Coronary artery (tissue), 2 donors: ENCODE data around the gene SLC38A4.
"Not testable (repeated sequence)": the region's sequence is repeated elsewhere in the genome, so short reads cannot be mapped to it uniquely, and the experiment has no call there.

Source experiments
- DNase-seq: peaks from one replicate; pipeline ENCODE4 v3.0.0-alpha.2; 2017; ENCODE audit warnings: low spot score
- H3K27ac ChIP-seq, 2 donors: fragments of 200-600 bp; sonication (generic); one replicate each; pipeline ENCODE4 v1.5.1; 2016 to 2019
- H3K4me3 ChIP-seq: fragments of 200-600 bp; sonication (generic); 2 replicates; pipeline ENCODE4 v1.5.1; 2016; ENCODE audit warnings: mild to moderate bottlenecking, moderate library complexity
- TF ChIP-seq, protein P1 (sequence below): fragments of 200-600 bp; sonication (generic); IDR thresholded peaks from one replicate; pipeline ENCODE4 v1.5.1; 2019; ENCODE audit warnings: antibody characterized with exemption

Gene SLC38A4

DNA sequence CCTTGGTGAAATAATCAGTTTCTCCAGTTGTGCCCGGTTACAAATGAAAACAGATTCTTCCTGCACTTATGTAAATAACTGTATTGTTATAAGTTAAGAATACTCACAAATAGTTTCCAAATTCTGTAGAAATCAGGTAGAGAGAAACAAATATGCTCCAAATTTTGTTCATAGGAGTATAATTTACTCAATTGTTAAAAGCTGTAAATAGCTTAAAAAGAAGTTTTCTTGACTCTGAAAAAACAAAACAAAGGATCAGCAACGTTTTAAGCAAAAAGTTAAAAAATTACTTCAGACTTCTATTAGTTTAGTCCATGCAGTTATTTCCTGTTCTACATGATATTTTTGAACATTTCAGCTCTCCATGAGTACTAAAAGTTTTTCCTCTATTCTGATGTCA, 30.0 kb upstream of the SLC38A4 start:
- no peak overlapping the region for H3K27ac ChIP-seq
- no peak overlapping the region for H3K4me3 ChIP-seq
- TF ChIP-seq, protein P1, sequence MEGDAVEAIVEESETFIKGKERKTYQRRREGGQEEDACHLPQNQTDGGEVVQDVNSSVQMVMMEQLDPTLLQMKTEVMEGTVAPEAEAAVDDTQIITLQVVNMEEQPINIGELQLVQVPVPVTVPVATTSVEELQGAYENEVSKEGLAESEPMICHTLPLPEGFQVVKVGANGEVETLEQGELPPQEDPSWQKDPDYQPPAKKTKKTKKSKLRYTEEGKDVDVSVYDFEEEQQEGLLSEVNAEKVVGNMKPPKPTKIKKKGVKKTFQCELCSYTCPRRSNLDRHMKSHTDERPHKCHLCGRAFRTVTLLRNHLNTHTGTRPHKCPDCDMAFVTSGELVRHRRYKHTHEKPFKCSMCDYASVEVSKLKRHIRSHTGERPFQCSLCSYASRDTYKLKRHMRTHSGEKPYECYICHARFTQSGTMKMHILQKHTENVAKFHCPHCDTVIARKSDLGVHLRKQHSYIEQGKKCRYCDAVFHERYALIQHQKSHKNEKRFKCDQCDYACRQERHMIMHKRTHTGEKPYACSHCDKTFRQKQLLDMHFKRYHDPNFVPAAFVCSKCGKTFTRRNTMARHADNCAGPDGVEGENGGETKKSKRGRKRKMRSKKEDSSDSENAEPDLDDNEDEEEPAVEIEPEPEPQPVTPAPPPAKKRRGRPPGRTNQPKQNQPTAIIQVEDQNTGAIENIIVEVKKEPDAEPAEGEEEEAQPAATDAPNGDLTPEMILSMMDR = no peak
- no peak for DNase-seq

DNA sequence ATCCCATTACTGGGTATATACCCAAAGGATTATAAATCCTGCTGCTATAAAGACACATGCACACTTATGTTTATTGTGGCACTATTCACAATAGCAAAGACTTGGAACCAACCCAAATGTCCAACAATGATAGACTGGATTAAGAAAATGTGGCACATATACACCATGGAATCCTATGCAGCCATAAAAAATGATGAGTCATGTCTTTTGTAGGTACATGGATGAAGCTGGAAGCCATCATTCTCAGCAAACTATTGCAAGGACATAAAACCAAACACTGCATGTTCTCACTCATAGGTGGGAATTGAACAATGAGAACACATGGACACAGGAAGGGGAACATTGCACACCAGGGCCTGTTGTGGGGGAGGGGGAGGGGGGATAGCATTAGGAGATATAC, 28.4 kb upstream of the SLC38A4 start:
- not testable (repeated sequence) for H3K27ac ChIP-seq, DNase-seq, H3K4me3 ChIP-seq

DNA sequence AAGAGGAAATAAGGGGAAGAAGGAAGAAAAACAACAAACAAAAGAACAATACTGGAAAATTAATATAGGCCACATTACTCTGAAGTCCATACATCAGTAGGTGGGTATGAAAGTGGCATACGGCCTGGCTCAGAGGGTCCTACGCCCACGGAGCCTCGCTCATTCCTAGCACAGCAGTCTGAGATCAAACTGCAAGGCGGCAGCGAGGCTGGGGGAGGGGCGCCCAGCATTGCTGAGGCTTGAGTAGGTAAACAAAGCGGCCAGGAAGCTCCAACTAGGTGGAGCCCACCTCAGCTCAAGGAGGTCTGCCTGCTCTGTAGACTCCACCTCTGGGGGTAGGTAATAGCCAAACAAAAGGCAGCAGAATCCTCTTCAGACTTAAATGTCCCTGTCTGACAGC, 23.0 kb upstream of the SLC38A4 start:
- DNase-seq, H3K27ac ChIP-seq, H3K4me3 ChIP-seq: not testable (repeated sequence)

DNA sequence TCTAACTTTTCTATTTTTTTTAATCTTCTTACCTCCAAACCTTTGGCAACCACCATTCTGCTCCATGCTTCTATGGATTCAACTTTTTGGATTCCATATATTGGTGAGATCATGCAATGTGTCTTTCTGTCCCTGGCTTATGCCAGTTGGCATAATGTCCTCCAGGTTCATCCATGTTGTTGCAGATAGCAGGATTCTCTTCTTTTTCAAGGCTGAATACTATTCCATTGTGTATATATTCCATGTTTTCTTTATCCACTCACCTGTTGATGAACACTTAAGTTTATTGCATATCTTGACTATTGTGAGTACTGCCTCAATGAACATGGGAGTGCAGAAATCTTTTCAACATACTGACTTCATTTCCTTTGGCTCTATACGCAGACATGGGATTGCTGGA, 21.2 kb upstream of the SLC38A4 start:
- DNase-seq = no peak
- TF ChIP-seq, protein P1 = no peak
- Histone ChIP-seq H3K27ac (no peak overlapping the region), H3K4me3 (no peak overlapping the region)

DNA sequence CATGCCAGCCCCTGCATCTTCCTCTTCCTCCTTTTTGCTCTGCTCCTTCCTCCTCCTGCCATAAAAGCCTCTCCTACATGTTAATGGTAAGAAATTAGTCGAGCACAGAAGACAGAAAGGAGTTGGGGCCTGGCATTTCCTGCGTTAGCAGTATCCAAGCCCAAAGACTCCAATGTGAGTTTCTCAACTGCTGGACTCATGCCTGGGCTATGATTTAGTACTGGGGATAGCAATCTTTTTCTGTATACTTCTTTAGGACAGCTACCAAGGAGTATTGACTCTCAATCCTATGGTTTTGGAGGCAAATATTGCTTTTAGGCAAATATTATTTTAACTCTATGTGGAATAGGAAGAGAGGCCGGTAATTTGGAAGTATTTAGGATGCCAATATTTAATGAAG, 18.0 kb upstream of the SLC38A4 start:
- no peak for DNase-seq
- TF ChIP-seq, protein P1 = no peak
- no peak overlapping the region for H3K27ac ChIP-seq
- H3K4me3 ChIP-seq = no peak overlapping the region

DNA sequence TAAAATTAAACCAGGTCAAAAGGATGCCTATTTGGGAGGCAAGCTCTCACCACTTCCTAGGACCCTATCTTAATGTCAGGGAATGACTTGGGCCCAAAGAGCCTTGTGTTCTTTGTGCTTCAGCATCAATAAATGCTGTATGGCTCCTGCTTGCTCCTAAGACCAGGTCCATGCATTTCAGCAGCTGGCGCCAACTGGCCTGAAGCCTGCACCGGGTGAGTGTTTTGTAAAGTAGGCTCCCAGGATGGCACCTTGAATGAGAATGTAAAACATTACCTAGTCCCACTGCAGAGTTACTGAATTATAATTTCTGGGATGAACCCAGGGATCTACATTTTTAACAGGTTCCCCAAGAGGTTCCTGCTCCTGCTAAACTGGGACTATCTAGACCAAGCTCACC, 16.1 kb upstream of the SLC38A4 start:
- DNase-seq = no peak
- Histone ChIP-seq H3K4me3 (no peak overlapping the region), H3K27ac (no peak overlapping the region)
- TF ChIP-seq, protein P1 = no peak

DNA sequence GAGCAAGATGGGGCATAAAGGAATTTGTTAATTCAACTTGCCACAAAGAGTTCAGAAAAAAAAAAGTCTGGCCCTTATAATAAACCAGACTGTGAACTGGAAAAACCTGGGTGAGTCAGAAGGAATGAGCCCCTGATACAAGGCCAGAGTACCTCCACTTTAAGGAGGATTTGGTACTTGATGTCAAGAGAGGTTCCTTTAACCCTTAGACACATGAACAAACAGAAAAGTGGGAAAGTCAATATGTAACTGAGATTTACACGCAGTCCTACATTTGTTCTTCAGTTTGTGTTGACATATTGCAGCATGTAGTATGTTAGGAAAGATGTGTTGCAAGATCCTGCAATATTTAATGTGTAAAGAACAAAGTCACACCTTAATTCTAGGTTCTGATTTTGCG, 14.2 kb upstream of the SLC38A4 start:
- Histone ChIP-seq H3K27ac (no peak overlapping the region), H3K4me3 (no peak overlapping the region)
- no peak for DNase-seq
- TF ChIP-seq, protein P1 = no peak

DNA sequence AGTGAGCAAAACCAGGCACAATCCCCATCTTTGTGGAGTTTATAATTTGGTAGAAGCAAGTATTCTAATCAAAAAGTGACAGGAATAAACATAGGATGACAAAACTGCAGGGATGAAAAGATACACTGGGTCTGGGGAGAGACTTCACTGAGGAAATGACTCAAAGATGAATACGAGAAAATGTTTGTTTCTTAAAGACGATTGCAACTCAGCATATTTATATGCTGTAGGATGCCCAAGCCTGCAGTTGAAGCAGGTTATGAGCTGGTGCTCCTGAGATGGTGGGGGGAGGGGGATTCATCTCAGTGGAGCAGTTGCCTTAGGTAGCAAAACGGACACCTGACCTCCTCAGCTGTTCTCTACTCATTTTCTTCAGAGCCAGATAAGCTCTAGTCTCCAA, 13.4 kb upstream of the SLC38A4 start:
- DNase-seq = no peak
- TF ChIP-seq, protein P1 = no peak

More for the DNA sequence above, 13.4 kb upstream of the SLC38A4 start:
- Histone ChIP-seq H3K27ac (no peak overlapping the region), H3K4me3 (no peak overlapping the region)
